ENCODE data around the gene MMP24. TPM values are rescaled to one million over a fixed set of nuclear protein-coding genes. Genes with fewer than 3 reads are reported as not detected.
A peak's percentile ranks its signal among the peaks of the same experiment; 100 is the strongest.

MMP24 gene
- total RNA-seq, 1 donor from 2014 or later: not detected

DNA sequence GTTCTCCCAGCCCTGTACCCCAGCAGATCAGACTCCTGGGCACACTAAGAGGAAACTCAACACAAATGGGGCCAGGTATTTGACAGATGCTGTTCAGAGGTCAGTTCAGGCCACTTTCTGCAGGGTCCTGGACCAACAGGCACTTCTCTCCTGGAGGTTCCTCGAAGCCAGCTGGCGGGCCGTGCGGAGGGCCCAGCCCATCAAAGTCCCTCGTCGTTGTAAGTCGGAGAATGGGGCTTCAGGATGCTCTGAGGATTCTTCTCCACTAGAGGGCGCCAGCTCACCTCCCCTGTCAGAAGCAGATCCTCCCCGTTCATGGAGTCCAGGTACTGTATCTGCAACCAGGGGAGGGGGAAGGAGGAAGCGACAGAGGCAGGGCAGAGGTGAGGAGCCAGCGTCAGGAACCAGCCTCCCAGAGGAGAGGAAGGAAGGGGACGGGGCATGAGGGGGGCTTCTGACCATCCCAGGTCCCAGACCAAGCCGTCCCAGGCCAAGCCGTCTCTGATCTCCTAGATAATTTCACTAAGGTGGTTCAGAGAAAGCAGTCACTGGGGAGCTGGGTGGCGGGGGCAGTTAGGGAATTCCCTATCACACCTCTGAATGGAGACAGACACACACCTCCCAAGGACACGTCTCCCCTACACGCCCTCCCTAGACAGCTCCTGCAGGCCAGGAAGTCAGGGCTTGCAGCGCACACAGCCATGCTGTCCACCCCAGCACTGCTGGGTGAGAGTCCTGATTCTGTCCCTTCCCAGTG, 77.4 kb downstream of the MMP24 start:
- H3K9me3 Mint-ChIP-seq: no peaks in the 10 kb centered on the region
- ChIA-PET CTCF (interaction anchor here (0.7 to 2.4 kb wide), 12 partner anchors 9 to 393 kb away, joined by 3 to 14 read pairs (median 4); no protein-coding TSS in a partner anchor), POLR2A (interaction anchor here (0.6 to 1.1 kb wide), 2 partner anchors 20 to 510 kb away, joined by 3 to 10 read pairs; no protein-coding TSS in a partner anchor)
- DNase-seq (peak; percentile 57), ATAC-seq (ENCODE audit: low read depth) (peak; percentile 84)
- intact Hi-C loops (cut with micrococcal nuclease): loop anchor here (1.0 to 2.0 kb wide), 4 partner anchors 19 to 143 kb away; partner anchors contain the start of gene EIF6
- no peaks in the 10 kb centered on the region for H3K27me3 Mint-ChIP-seq
- H3K27ac Mint-ChIP-seq: no peak overlapping the region
- TF ChIP-seq, protein P1, sequence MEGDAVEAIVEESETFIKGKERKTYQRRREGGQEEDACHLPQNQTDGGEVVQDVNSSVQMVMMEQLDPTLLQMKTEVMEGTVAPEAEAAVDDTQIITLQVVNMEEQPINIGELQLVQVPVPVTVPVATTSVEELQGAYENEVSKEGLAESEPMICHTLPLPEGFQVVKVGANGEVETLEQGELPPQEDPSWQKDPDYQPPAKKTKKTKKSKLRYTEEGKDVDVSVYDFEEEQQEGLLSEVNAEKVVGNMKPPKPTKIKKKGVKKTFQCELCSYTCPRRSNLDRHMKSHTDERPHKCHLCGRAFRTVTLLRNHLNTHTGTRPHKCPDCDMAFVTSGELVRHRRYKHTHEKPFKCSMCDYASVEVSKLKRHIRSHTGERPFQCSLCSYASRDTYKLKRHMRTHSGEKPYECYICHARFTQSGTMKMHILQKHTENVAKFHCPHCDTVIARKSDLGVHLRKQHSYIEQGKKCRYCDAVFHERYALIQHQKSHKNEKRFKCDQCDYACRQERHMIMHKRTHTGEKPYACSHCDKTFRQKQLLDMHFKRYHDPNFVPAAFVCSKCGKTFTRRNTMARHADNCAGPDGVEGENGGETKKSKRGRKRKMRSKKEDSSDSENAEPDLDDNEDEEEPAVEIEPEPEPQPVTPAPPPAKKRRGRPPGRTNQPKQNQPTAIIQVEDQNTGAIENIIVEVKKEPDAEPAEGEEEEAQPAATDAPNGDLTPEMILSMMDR (IDR thresholded peaks at IDR 0.05): peak; percentile 28
- H3K4me3 Mint-ChIP-seq: no peak overlapping the region
- H3K36me3 Mint-ChIP-seq (ENCODE audit: low read depth): peaks cover 16% of the 10 kb centered on the region
- peaks cover 11% of the 10 kb centered on the region for H3K4me1 Mint-ChIP-seq

DNA sequence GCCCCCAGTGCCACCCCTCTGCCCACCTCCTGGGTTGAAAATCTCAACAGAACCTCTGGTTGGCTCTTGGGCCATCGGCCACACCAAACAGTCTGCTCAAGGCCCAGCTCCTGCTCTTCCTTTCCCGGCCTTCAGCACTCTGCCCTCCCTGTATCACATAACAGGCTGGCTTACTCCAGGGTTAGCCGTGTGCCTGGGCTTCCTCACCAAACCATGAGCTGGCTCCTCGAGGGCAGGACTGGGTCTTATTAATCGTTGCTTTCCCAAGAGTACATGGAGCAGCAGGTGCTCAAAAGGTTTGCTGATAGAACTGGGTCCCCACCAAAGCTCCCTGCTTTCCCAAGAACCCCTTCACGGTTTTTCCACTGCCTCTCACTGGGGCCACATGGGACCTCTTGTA, 78.5 kb downstream of the MMP24 start:
- no peak overlapping the region for H3K4me3 Mint-ChIP-seq
- POLR2A ChIA-PET: interaction anchor here (0.6 to 1.7 kb wide), 4 partner anchors 27 to 610 kb away, joined by 3 to 7 read pairs (median 4); partner anchors contain the start of gene MMP24OS
- intact Hi-C loops (cut with micrococcal nuclease): loop anchor here (1.0 kb wide), 1 partner anchor 142 kb away; no protein-coding TSS in a partner anchor

DNA sequence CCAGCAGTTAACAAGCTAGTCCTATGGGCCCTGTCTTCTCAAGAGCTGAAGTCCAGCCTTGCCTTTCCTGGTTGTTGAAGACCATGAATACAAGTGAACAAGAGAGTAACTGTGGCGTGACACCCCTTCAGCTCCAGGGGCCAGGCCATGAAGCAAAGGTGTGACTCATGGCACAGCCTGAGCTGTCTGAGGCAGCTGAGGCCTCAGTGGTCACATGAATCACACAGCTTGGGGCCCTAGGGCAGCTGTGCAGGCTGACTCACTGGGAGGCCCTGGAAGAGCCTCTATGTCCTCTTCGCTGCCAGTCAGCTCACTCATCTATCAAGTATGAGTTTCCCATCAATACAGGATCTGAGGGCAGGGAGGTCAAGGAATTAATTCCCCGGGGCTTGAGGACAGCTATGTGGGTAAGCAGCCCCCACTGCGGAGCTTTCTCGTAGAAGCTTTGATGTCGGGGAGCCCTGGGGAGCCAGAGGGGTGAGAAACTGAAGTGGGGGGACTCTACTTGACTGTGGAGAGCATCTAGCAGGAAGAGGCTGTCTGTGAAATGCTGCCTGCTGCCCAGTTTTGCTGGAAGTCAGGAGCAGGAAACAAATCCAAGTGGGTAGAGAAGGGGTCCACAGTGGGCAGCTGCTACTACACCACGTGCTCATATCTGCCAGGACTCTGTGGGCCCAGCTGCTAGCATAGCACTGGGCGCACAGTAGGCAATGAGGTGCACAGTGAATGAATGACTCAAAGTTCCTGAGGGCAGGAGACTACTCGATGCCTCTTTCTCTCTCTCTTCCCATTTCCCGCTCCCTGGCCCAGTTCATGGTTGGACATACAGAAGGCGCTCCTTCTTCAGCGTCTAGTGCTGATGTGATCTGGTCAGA, 79.4 kb downstream of the MMP24 start:
- ChIA-PET CTCF (interaction anchor here (0.9 to 1.9 kb wide), 4 partner anchors 11 to 141 kb away, joined by 3 to 5 read pairs (median 4); no protein-coding TSS in a partner anchor), POLR2A (interaction anchor here (0.6 to 1.7 kb wide), 5 partner anchors 28 to 863 kb away, joined by 3 to 7 read pairs (median 3); partner anchors contain the start of gene MMP24OS)
- H3K27ac Mint-ChIP-seq: peak overlapping the region; percentile 41
- intact Hi-C loops (cut with micrococcal nuclease): no loop called here
- TF ChIP-seq, protein P1 (IDR thresholded peaks at IDR 0.05): no peak
- H3K27me3 Mint-ChIP-seq: no peaks in the 10 kb centered on the region
- ATAC-seq (ENCODE audit: low read depth) (peak; percentile 72), DNase-seq (no peak)
- peaks cover 28% of the 10 kb centered on the region for H3K36me3 Mint-ChIP-seq (ENCODE audit: low read depth)
- no peaks in the 10 kb centered on the region for H3K9me3 Mint-ChIP-seq
- H3K4me3 Mint-ChIP-seq: no peak overlapping the region
- H3K4me1 Mint-ChIP-seq: peaks cover 11% of the 10 kb centered on the region

More for the DNA sequence above, 78.5 kb downstream of the MMP24 start:
- CTCF ChIA-PET: interaction anchor here (0.6 to 2.4 kb wide), 4 partner anchors 12 to 142 kb away, joined by 3 to 14 read pairs (median 4); no protein-coding TSS in a partner anchor
- Mint-ChIP-seq H3K27me3 (no peaks in the 10 kb centered on the region), H3K9me3 (no peaks in the 10 kb centered on the region), H3K4me1 (peaks cover 11% of the 10 kb centered on the region), H3K27ac (no peak overlapping the region), H3K36me3 (ENCODE audit: low read depth) (peaks cover 24% of the 10 kb centered on the region)
- TF ChIP-seq, protein P1 (IDR thresholded peaks at IDR 0.05): no peak
- ATAC-seq (ENCODE audit: low read depth) (no peak), DNase-seq (no peak)

DNA sequence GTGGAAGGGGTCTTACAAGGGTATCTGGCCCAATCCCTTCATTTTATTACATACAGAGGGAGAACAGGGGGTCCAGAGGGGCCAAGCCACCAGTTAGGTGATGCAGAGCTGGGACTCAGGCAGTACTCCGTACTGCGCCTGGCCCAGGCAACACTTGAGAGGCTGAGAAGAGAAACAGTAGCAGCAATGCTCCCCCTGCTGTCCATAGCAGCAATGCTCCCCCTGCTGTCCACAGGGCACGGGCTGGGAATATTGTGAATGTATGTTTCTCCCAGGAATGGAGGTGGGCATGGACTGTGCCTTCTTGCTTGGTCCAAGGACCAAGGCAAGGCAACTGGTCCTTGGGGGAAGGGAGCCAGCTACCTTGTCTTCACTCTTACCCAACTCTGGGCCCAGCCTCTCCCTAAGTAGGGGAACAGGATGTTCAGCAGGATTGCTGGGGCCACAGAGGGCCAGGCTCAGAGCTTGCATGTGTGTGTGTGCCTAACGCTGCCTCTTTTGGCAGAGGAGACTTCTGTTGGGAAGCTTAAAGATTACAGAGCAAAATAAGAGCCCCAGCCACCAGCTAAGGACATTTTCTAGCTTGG, 80.5 kb downstream of the MMP24 start:
- POLR2A ChIA-PET: interaction anchor here (0.6 to 1.7 kb wide), 2 partner anchors 29 to 1289 kb away, joined by 3 to 7 read pairs; partner anchors contain the start of gene MMP24OS
- Mint-ChIP-seq H3K4me1 (peaks cover 11% of the 10 kb centered on the region), H3K9me3 (no peaks in the 10 kb centered on the region), H3K4me3 (no peak overlapping the region), H3K27ac (no peak overlapping the region), H3K36me3 (ENCODE audit: low read depth) (peaks cover 25% of the 10 kb centered on the region), H3K27me3 (no peaks in the 10 kb centered on the region)
- DNase-seq (no peak), ATAC-seq (ENCODE audit: low read depth) (peak; percentile 26)
- CTCF ChIA-PET: no interaction called here
- TF ChIP-seq, protein P1 (IDR thresholded peaks at IDR 0.05): no peak
- intact Hi-C loops (cut with micrococcal nuclease): loop anchor here (1.0 kb wide), 1 partner anchor 473 kb away; no protein-coding TSS in a partner anchor
